B cell (primary cell): ENCODE results near the gene HABP2. TPM values are rescaled to one million over a fixed set of nuclear protein-coding genes. Genes with fewer than 3 reads are reported as not detected.

Experiments
- ATAC-seq: fragments of 200-7000 bp; cut with Tn5 transposase; one replicate; pipeline ENCODE4 v1.10.0; 2021; ENCODE audit warnings: low read depth, mild to moderate bottlenecking, moderate number of reproducible peaks, moderate library complexity
- CTCF ChIA-PET: fragments of 350-600 bp; sonication (Branson Sonifier 250); formaldehyde crosslinking; loops from one replicate; lab custom pipeline; 2021; ENCODE audit warnings: antibody characterized with exemption, inconsistent platforms; lab: Charles Lee
- POLR2A ChIA-PET: fragments of 350-600 bp; sonication (Branson Sonifier 250); formaldehyde crosslinking; loops from one replicate; lab custom pipeline; 2021; ENCODE audit warnings: antibody characterized with exemption; lab: Charles Lee
- DNase-seq: peaks from one replicate; pipeline ENCODE4 v3.0.0; 2013
- H2AFZ ChIP-seq: 2 replicates; pipeline ENCODE4 v1.6.1; 2012; ENCODE audit warnings: mild to moderate bottlenecking, low read depth, low read length; ENCODE audit not compliant: insufficient read depth, poor library complexity, severe bottlenecking
- H3K27ac ChIP-seq, 2 donors: 1 replicate in 1 of 2; 2 replicates in 1 of 2; pipeline ENCODE4 v1.5.1; 2012 to 2013; ENCODE audit warnings: low read length in 2 of 2, mild to moderate bottlenecking in 2 of 2, moderate library complexity in 1 of 2
- H3K27me3 ChIP-seq, 4 experiments: fragments of 200-600 bp in 1 of 4; sonication (generic) in 1 of 4; replicated peaks in 1 of 4; 1 replicate in 2 of 4; 2 replicates in 2 of 4; pipeline versions ENCODE4 v1.6.1 to v1.7.0; 2013 to 2016; ENCODE audit warnings: low read length in 3 of 4, mild to moderate bottlenecking in 2 of 4, mixed read lengths in 1 of 4, moderate library complexity in 1 of 4; ENCODE audit not compliant: insufficient read depth in 4 of 4, control insufficient read depth in 3 of 4; ENCODE audit errors: control extremely low read depth in 1 of 4
- H3K36me3 ChIP-seq, 2 experiments: replicated peaks in 1 of 2; 1 replicate in 1 of 2; 2 replicates in 1 of 2; pipeline versions ENCODE4 v1.6.1 to v1.7.1; 2013; ENCODE audit warnings: low read length in 1 of 2; ENCODE audit not compliant: insufficient read depth in 2 of 2, control insufficient read depth in 1 of 2; ENCODE audit errors: control extremely low read depth in 1 of 2, extremely low read depth in 1 of 2
- H3K4me1 ChIP-seq, 2 donors: fragments of 200-600 bp in 1 of 2; sonication (generic) in 1 of 2; 1 replicate in 1 of 2; 2 replicates in 1 of 2; pipeline versions ENCODE4 v1.5.1 to v1.6.1; 2013 to 2017; ENCODE audit warnings: low read length in 2 of 2; ENCODE audit not compliant: control insufficient read depth in 2 of 2, insufficient read depth in 2 of 2
- H3K4me2 ChIP-seq: replicated peaks from 2 replicates; pipeline ENCODE3; 2012; ENCODE audit warnings: mild to moderate bottlenecking, low read depth, low read length; ENCODE audit not compliant: poor library complexity, severe bottlenecking
- H3K4me3 ChIP-seq, 5 experiments: fragments of 200-600 bp in 1 of 5; sonication (generic) in 1 of 5; 1 replicate in 3 of 5; 2 replicates in 2 of 5; pipeline versions ENCODE4 v1.5.1 to v1.7.0; 2011 to 2016; ENCODE audit warnings: low read length in 4 of 5, mild to moderate bottlenecking in 4 of 5, low read depth in 2 of 5, control low read depth in 1 of 5, moderate library complexity in 1 of 5; ENCODE audit not compliant: insufficient read depth in 1 of 5; ENCODE audit errors: control extremely low read depth in 1 of 5, extremely low read depth in 1 of 5
- H3K79me2 ChIP-seq: fragments of 200-600 bp; sonication (generic); one replicate; pipeline ENCODE4 v1.6.0; 2016; ENCODE audit warnings: low read length; ENCODE audit not compliant: control insufficient read depth, insufficient read depth
- H3K9ac ChIP-seq: fragments of 200-600 bp; sonication (generic); 2 replicates; pipeline ENCODE4 v1.6.1; 2017; ENCODE audit warnings: mild to moderate bottlenecking, low read length, moderate library complexity
- H3K9me3 ChIP-seq, 3 donors: one replicate each; pipeline versions ENCODE4 v1.6.1 to v1.7.1; 2013; ENCODE audit warnings: low read length in 2 of 3; ENCODE audit not compliant: control insufficient read depth in 2 of 3, insufficient read depth in 1 of 3; ENCODE audit errors: control extremely low read depth in 1 of 3
- H4K20me1 ChIP-seq: 2 replicates; pipeline ENCODE4 v1.6.0; 2012; ENCODE audit warnings: mild to moderate bottlenecking, low read length; ENCODE audit not compliant: insufficient read depth, control insufficient read depth, poor library complexity, severe bottlenecking
- H3K27ac Mint-ChIP-seq: one replicate; pipeline ENCODE4 v1.8.0; 2021; ENCODE audit warnings: mixed read lengths
- H3K27me3 Mint-ChIP-seq: one replicate; pipeline ENCODE4 v1.8.0; 2021; ENCODE audit warnings: mixed read lengths
- H3K4me1 Mint-ChIP-seq: one replicate; pipeline ENCODE4 v1.8.0; 2021; ENCODE audit warnings: mixed read lengths
- H3K4me3 Mint-ChIP-seq: one replicate; pipeline ENCODE4 v1.8.0; 2021; ENCODE audit warnings: mixed read lengths
- H3K9me3 Mint-ChIP-seq: one replicate; pipeline ENCODE4 v1.8.0; 2022; ENCODE audit warnings: mixed read lengths; ENCODE audit not compliant: insufficient read depth
- CTCF ChIP-seq: fragments of 200-600 bp; IDR thresholded peaks from one replicate; pipeline ENCODE4 v1.8.0; 2022; ENCODE audit warnings: antibody characterized with exemption, mild to moderate bottlenecking
- EZH2 ChIP-seq: IDR thresholded peaks from 2 replicates; pipeline ENCODE4 v1.6.1; 2012; ENCODE audit warnings: borderline replicate concordance, low read depth, mild to moderate bottlenecking, moderate library complexity, low read length; ENCODE audit not compliant: insufficient read depth, poor library complexity, severe bottlenecking
- WGBS: methylation state at CpG from one replicate; pipeline ENCODE4 v1.1.5; 2013; ENCODE audit warnings: missing lambda C conversion rate; ENCODE audit not compliant: insufficient coverage; 5-methylcytosine and 5-hydroxymethylcytosine counted together
- intact Hi-C: fragments of 100-400 bp; cut with micrococcal nuclease; formaldehyde crosslinking; loops from one replicate; pipeline ENCODE4 v1.10.0; 2022
- polyA plus RNA-seq: library from polyadenylated mRNA; depleted of rRNA; stranded (reverse); fragments of >200 nt; gene quantifications from 2 replicates; pipeline ENCODE4 v1.2.3, GENCODE V29; 2012
- total RNA-seq, 2 donors: library from RNA; stranded (reverse); fragments of 120-200 nt in 1 of 2; gene quantifications; 1 replicate in 1 of 2; 2 replicates in 1 of 2; pipeline versions ENCODE4 v1.2.3 to v1.2.4, GENCODE V29; 2013 to 2022

Gene HABP2
- total and polyA plus RNA-seq, 2 donors (not counting 1 experiment from before 2014, with no cell fraction given): not detected

- WGBS: 96% methylated on average over 3 of the region's 3 CpGs
- no peak overlapping the region for H3K27ac ChIP-seq
- H3K4me1 ChIP-seq: no peaks in the 10 kb centered on the region
- H2AFZ ChIP-seq: no peak overlapping the region
- DNase-seq (no peak), ATAC-seq (no peak)
- H3K4me3 ChIP-seq: no peak overlapping the region
- no peaks in the 10 kb centered on the region for H3K9me3 ChIP-seq
- POLR2A ChIA-PET: no interaction called here
- no peak overlapping the region for H3K27ac Mint-ChIP-seq
- no peak overlapping the region for H3K9ac ChIP-seq
- H3K79me2 ChIP-seq: no peaks in the 10 kb centered on the region
- intact Hi-C loops: no loop called here
- H3K4me3 Mint-ChIP-seq: no peak overlapping the region
- no peak overlapping the region for H3K4me2 ChIP-seq
- H3K27me3 ChIP-seq: peaks cover 0 to 12% (median 5%) of the 10 kb centered on the region in 4 experiments
- H3K27me3 Mint-ChIP-seq: peaks cover 31% of the 10 kb centered on the region
- CTCF ChIA-PET: interaction anchor here (0.6 kb wide), 1 partner anchor 26 kb away, joined by 4 read pairs; no protein-coding TSS in a partner anchor
- no peak for TF ChIP-seq EZH2
- no peak for TF ChIP-seq CTCF
- H4K20me1 ChIP-seq: no peaks in the 10 kb centered on the region
- H3K4me1 Mint-ChIP-seq: no peaks in the 10 kb centered on the region
- H3K36me3 ChIP-seq: no peaks in the 10 kb centered on the region
- no peaks in the 10 kb centered on the region for H3K9me3 Mint-ChIP-seq
Measured at GRCh38 chr10:113612154-113612553, 59.3 kb downstream of the HABP2 start.

GRCh38 chr10:113613427-113613826, 60.6 kb downstream of the HABP2 start:
- H4K20me1 ChIP-seq: no peaks in the 10 kb centered on the region

More at GRCh38 chr10:113613427-113613826, 60.6 kb downstream of the HABP2 start:
- Mint-ChIP-seq H3K27me3 (peaks cover 38% of the 10 kb centered on the region), H3K9me3 (no peaks in the 10 kb centered on the region), H3K27ac (no peak overlapping the region), H3K4me3 (no peak overlapping the region), H3K4me1 (no peaks in the 10 kb centered on the region)
- H3K36me3 ChIP-seq: no peaks in the 10 kb centered on the region
- no peak overlapping the region for H2AFZ ChIP-seq
- no peaks in the 10 kb centered on the region for H3K79me2 ChIP-seq
- H3K4me3 ChIP-seq: no peak overlapping the region
- no peak overlapping the region for H3K4me2 ChIP-seq
- ChIA-PET CTCF (no interaction called here), POLR2A (no interaction called here)
- no peak for ATAC-seq
- H3K27ac ChIP-seq: no peak overlapping the region
- 80% methylated on average over 1 of the region's 2 CpGs for WGBS
- no peak for DNase-seq
- H3K27me3 ChIP-seq: peaks cover 0 to 12% (median 5%) of the 10 kb centered on the region in 4 experiments
- no peaks in the 10 kb centered on the region for H3K9me3 ChIP-seq
- H3K4me1 ChIP-seq: no peaks in the 10 kb centered on the region
- no peak for TF ChIP-seq CTCF
- TF ChIP-seq EZH2: no peak
- intact Hi-C loops: no loop called here
- H3K9ac ChIP-seq: no peak overlapping the region
